Astrocyte (in vitro differentiated cells and primary cell): ENCODE measurements around the gene LRRC10B.

Source experiments
- CTCF ChIP-seq: IDR thresholded peaks from 2 replicates; pipeline ENCODE4 v1.5.1; 2011; ENCODE audit warnings: low read depth, mild to moderate bottlenecking, inconsistent platforms, low read length, moderate library complexity; ENCODE audit not compliant: insufficient read depth
- EZH2 ChIP-seq: IDR thresholded peaks from 2 replicates; pipeline ENCODE4 v1.6.1; 2012; ENCODE audit warnings: mild to moderate bottlenecking, low read length, inconsistent platforms; ENCODE audit not compliant: insufficient read depth

GRCh38 chr11:61477126-61477525 is 31.4 kb upstream of the LRRC10B start:
- no peak for TF ChIP-seq CTCF
- TF ChIP-seq EZH2 = no peak
